RWPE2 (cell line): ENCODE measurements around the gene SATB2.
A peak's percentile ranks its signal among the peaks of the same experiment; 100 is the strongest.

Experiments
- ATAC-seq: fragments of 200-7000 bp; cut with Tn5 transposase; 3 replicates; pipeline ENCODE4 v1.9.1; 2021; ENCODE audit warnings: low read depth
- DNase-seq: peaks from one replicate; pipeline ENCODE4 v3.0.0-alpha.2; 2020; ENCODE audit warnings: low spot score
- H3K27ac ChIP-seq: fragments of 450-650 bp; 2 replicates; pipeline ENCODE4 v1.5.1; 2017; ENCODE audit warnings: mild to moderate bottlenecking; ENCODE audit not compliant: poor library complexity, severe bottlenecking
- H3K27me3 ChIP-seq: fragments of 250-450 bp; sonication (Bioruptor Pico); 2 replicates; pipeline ENCODE4 v1.5.1; 2021; ENCODE audit warnings: mild to moderate bottlenecking, moderate library complexity; ENCODE audit not compliant: insufficient read depth, poor library complexity, severe bottlenecking
- H3K36me3 ChIP-seq: fragments of 250-450 bp; sonication (Bioruptor Pico); 2 replicates; pipeline ENCODE4 v1.5.1; 2020; ENCODE audit warnings: low read depth, mild to moderate bottlenecking, moderate library complexity
- H3K4me1 ChIP-seq: fragments of 250-450 bp; sonication (Bioruptor Pico); 2 replicates; pipeline ENCODE4 v1.5.1; 2021; ENCODE audit warnings: mild to moderate bottlenecking, moderate library complexity; ENCODE audit not compliant: insufficient read depth, poor library complexity, severe bottlenecking
- H3K4me3 ChIP-seq: fragments of 250-450 bp; sonication (Bioruptor Pico); 2 replicates; pipeline ENCODE4 v1.5.1; 2021; ENCODE audit warnings: mild to moderate bottlenecking, moderate library complexity; ENCODE audit not compliant: severe bottlenecking
- H3K9me3 ChIP-seq: fragments of 250-450 bp; sonication (Bioruptor Pico); 2 replicates; pipeline ENCODE4 v1.5.1; 2021; ENCODE audit warnings: mild to moderate bottlenecking, moderate library complexity; ENCODE audit not compliant: severe bottlenecking
- CTCF ChIP-seq: fragments of 450-650 bp; IDR thresholded peaks from one replicate; pipeline ENCODE4 v1.5.1; 2017; ENCODE audit warnings: mild to moderate bottlenecking, moderate library complexity; ENCODE audit not compliant: poor library complexity, severe bottlenecking

Gene SATB2

GRCh38 chr2:199223791-199224190 lies 233.9 kb downstream of the SATB2 start:
- Histone ChIP-seq H3K4me3 (no peak overlapping the region), H3K9me3 (peaks cover 2% of the 10 kb centered on the region), H3K27me3 (no peaks in the 10 kb centered on the region), H3K4me1 (no peaks in the 10 kb centered on the region), H3K36me3 (no peaks in the 10 kb centered on the region), H3K27ac (no peak overlapping the region)
- ATAC-seq (peak; percentile 97), DNase-seq (peak; percentile 81)
- TF ChIP-seq CTCF = no peak

DNA sequence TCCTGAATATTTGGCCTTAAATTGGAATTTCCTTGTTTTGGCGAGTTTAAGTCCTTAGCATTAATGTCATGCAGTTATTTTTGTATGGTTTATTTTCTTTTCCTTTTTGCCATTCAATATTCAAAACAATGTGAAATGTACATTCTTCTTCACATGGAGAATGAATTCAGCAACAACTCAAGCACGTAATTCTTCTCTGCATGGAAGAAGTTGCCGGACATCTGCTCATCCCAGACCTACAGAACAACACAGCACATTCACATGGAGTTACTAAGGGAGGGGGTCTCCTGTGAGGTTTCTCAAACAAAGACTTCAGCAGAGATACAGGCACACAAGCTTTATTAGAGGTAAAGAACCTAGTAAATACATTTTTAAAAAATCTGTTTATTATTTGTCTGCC lies 236.8 kb downstream of the SATB2 start:
- Histone ChIP-seq H3K27ac (no peak overlapping the region), H3K27me3 (no peaks in the 10 kb centered on the region), H3K36me3 (no peaks in the 10 kb centered on the region), H3K4me3 (no peak overlapping the region), H3K9me3 (peaks cover 1% of the 10 kb centered on the region), H3K4me1 (no peaks in the 10 kb centered on the region)
- DNase-seq (no peak), ATAC-seq (no peak)
- no peak for TF ChIP-seq CTCF

DNA sequence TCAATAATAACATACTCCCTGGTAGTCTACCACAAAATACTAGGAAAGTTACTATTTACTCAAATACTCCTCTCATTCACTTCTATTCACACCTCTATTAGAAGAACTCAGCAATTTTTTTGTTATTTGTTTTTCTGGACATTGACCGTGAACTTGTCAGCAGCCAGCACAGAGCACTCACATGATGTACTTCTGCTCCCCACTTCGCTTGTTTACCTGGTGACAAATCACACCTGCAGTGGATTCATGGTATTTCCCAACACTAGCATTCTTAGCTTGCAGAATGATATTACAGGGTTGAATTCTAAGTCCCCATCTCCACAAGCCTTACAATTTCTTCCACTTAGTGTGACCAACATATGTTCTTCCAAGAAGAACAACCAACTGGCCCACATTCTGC lies 238.2 kb downstream of the SATB2 start:
- H3K27ac ChIP-seq = no peak overlapping the region
- H3K36me3 ChIP-seq = no peaks in the 10 kb centered on the region
- ATAC-seq = no peak
- DNase-seq = no peak
- H3K27me3 ChIP-seq = no peaks in the 10 kb centered on the region
- no peaks in the 10 kb centered on the region for H3K4me1 ChIP-seq
- no peak overlapping the region for H3K4me3 ChIP-seq
- no peaks in the 10 kb centered on the region for H3K9me3 ChIP-seq
- TF ChIP-seq CTCF = no peak
